ENCODE measurements around the gene TMEM54. TPM values are rescaled to one million over a fixed set of nuclear protein-coding genes. Genes with fewer than 3 reads are reported as not detected.

TMEM54 gene
- total RNA-seq, 4 donors from 2014 or later = 14.7 to 36.7 (median 26.3) TPM

GRCh38 chr1:32865639-32866405 is 35.4 kb downstream of the TMEM54 start:
- TF ChIP-seq CTCF (IDR thresholded peaks at IDR 0.05; ENCODE audit: low read depth) = no peak

GRCh38 chr1:32864375-32865019 is 36.7 kb downstream of the TMEM54 start:
- TF ChIP-seq CTCF (IDR thresholded peaks at IDR 0.05; ENCODE audit: low read depth) = no peak

- no peak for TF ChIP-seq CTCF (IDR thresholded peaks at IDR 0.05; ENCODE audit: low read depth)
These were observed 37.3 kb downstream of the TMEM54 start for GRCh38 chr1:32863881-32864245.

- TF ChIP-seq CTCF (IDR thresholded peaks at IDR 0.05; ENCODE audit: low read depth) = no peak
These were observed 37.8 kb downstream of the TMEM54 start for GRCh38 chr1:32863218-32863880.

GRCh38 chr1:32861904-32862695 is 39.1 kb downstream of the TMEM54 start:
- TF ChIP-seq CTCF (IDR thresholded peaks at IDR 0.05; ENCODE audit: low read depth) = no peak

- no peak for TF ChIP-seq CTCF (IDR thresholded peaks at IDR 0.05; ENCODE audit: low read depth)
These were observed 40.6 kb downstream of the TMEM54 start for GRCh38 chr1:32860566-32860965.

All from subcutaneous adipose tissue (tissue), 4 donors.